ENCODE results near the gene SCO2. TPM values are rescaled to one million over a fixed set of nuclear protein-coding genes. Genes with fewer than 3 reads are reported as not detected.
A peak's percentile ranks its signal among the peaks of the same experiment; 100 is the strongest.

The SCO2 gene
- total RNA-seq, 1 experiment from 2014 or later: 7.0 TPM

GRCh38 chr22:50527921-50528681, 2.7 kb upstream of the SCO2 start:
- Histone ChIP-seq H3K79me2 (ENCODE audit: insufficient read depth, low read length) (peaks cover 26% of the 10 kb centered on the region), H3K4me3 (replicated peaks in 1 of 2; ENCODE audit: low read depth in 1 of 2, low read length in 2 of 2) (no peak overlapping the region), H3K4me2 (ENCODE audit: low read length) (no peak overlapping the region), H3K36me3 (ENCODE audit: control insufficient read depth in 1 of 2, insufficient read depth in 2 of 2, low read length in 2 of 2) (peaks cover 0 to 7% of the 10 kb centered on the region in 2 experiments; a peak in 2 of 4 replicates), H4K20me1 (ENCODE audit: insufficient read depth) (no peaks in the 10 kb centered on the region), H3K4me1 (ENCODE audit: control insufficient read depth in 1 of 2, insufficient read depth in 2 of 2, low read length in 2 of 2) (peaks cover 16 to 85% of the 10 kb centered on the region in 2 experiments; a peak in 3 of 4 replicates), H3K27me3 (ENCODE audit: insufficient read depth, low read length) (no peaks in the 10 kb centered on the region), H3K9me2 (ENCODE audit: insufficient read depth) (no peaks in the 10 kb centered on the region), H3K9me3 (ENCODE audit: control insufficient read depth in 1 of 2, insufficient read depth in 1 of 2, low read depth in 1 of 2, low read length in 2 of 2) (no peaks in the 10 kb centered on the region), H3K9ac (ENCODE audit: low read length) (no peak overlapping the region), H3K27ac (ENCODE audit: low read depth, low read length) (peak overlapping the region; percentile 100), H2AFZ (ENCODE audit: low read depth, low read length, poor library complexity, severe bottlenecking) (no peak overlapping the region)
- ChIA-PET CTCF (no interaction called here), RAD21 (ENCODE audit: low non-redundant PET in 1 of 2, low total read pairs in 2 of 2, uncharacterized antibody in 2 of 2, unreplicated experiment in 2 of 2) (interaction anchor here in 1 of 2 experiments (0.8 kb wide), 1 partner anchor 35 kb away, joined by 3 read pairs; no protein-coding TSS in a partner anchor), POLR2A (interaction anchor here (0.8 to 1.2 kb wide), 2 partner anchors 20 to 35 kb away, joined by 3 read pairs; partner anchors contain the start of genes LMF2, NCAPH2 and SYCE3)
- intact Hi-C loops (cut with micrococcal nuclease): no loop called here
- BruUV-seq (replicated peaks): no TSS peak
- ATAC-seq (no peak), DNase-seq (ENCODE audit: low read depth, low spot score) (no peak)
- TF ChIP-seq REST (IDR thresholded peaks at IDR 0.05; ENCODE audit: low read depth) (no peak), ELF1 (IDR thresholded peaks at IDR 0.05; ENCODE audit: borderline replicate concordance, low read depth) (no peak), CEBPB (IDR thresholded peaks at IDR 0.05; ENCODE audit: low read depth) (no peak), TCF7L2 (IDR thresholded peaks at IDR 0.05; ENCODE audit: borderline replicate concordance, extremely low read depth, insufficient read depth, insufficient read length) (no peak), MAX (IDR thresholded peaks at IDR 0.05) (no peak), RAD21 (IDR thresholded peaks at IDR 0.05; ENCODE audit: low read depth) (no peak), EZH2phosphoT487 (IDR thresholded peaks at IDR 0.05; ENCODE audit: borderline replicate concordance) (no peak), FOSL1 (IDR thresholded peaks at IDR 0.05; ENCODE audit: low read depth) (no peak), ZFX (IDR thresholded peaks at IDR 0.05) (no peak), SRF (IDR thresholded peaks at IDR 0.05; ENCODE audit: low read depth) (no peak), EGR1 (IDR thresholded peaks at IDR 0.05; ENCODE audit: low read depth) (no peak), JUND (IDR thresholded peaks at IDR 0.05) (no peak)

All from HCT116 (cell line).